ENCODE measurements around the gene SETD5.

GRCh38 chr3:9450126-9450525, 52.7 kb downstream of the SETD5 start:
- TF ChIP-seq CTCF (IDR thresholded peaks at IDR 0.05; ENCODE audit: borderline replicate concordance, extremely low read depth, low read length, poor library complexity, severe bottlenecking) (no peak), EZH2 (IDR thresholded peaks at IDR 0.05; ENCODE audit: borderline replicate concordance, low read depth, low read length, severe bottlenecking) (no peak)

All from DND-41 (cell line).